ENCODE results near the gene ALOX12B. TPM values are rescaled to one million over a fixed set of nuclear protein-coding genes. Genes with fewer than 3 reads are reported as not detected.
"Not testable (repeated sequence)": the region's sequence is repeated elsewhere in the genome, so short reads cannot be mapped to it uniquely, and the experiment has no call there.

The ALOX12B gene
- total RNA-seq, 4 donors from 2014 or later: 131 to 246 (median 157) TPM

DNA sequence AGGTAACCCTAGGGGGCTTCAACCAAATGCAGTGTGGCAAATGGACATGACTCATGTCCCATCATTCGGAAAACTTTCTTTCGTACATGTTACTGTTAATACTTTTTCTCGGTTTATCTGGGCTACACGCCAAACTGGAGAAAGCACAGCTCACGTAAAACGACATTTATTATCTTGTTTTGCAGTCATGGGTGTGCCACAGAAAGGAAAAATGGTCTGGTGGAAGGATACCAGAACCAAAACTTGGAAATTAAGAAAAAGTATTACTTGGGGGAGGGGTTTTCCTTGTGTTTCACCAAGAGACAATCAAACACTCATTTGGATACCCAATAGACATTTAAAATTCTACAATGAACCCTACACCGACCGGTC lies 25.1 kb downstream of the ALOX12B start:
- 7 to 9% methylated on average over 8 of the region's 8 CpGs for WGBS, 2 donors
- TF ChIP-seq, protein P1, sequence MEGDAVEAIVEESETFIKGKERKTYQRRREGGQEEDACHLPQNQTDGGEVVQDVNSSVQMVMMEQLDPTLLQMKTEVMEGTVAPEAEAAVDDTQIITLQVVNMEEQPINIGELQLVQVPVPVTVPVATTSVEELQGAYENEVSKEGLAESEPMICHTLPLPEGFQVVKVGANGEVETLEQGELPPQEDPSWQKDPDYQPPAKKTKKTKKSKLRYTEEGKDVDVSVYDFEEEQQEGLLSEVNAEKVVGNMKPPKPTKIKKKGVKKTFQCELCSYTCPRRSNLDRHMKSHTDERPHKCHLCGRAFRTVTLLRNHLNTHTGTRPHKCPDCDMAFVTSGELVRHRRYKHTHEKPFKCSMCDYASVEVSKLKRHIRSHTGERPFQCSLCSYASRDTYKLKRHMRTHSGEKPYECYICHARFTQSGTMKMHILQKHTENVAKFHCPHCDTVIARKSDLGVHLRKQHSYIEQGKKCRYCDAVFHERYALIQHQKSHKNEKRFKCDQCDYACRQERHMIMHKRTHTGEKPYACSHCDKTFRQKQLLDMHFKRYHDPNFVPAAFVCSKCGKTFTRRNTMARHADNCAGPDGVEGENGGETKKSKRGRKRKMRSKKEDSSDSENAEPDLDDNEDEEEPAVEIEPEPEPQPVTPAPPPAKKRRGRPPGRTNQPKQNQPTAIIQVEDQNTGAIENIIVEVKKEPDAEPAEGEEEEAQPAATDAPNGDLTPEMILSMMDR (IDR thresholded peaks at IDR 0.05): no peak
- TF ChIP-seq POLR2A (IDR thresholded peaks at IDR 0.05): no peak
- no peak overlapping the region for H3K4me3 ChIP-seq (ENCODE audit: low read depth, poor library complexity, severe bottlenecking)
- no peak for DNase-seq (ENCODE audit: low spot score in 2 of 2)
- intact Hi-C loops (cut with DNase I; ENCODE audit: low total_unique reads): no loop called here

DNA sequence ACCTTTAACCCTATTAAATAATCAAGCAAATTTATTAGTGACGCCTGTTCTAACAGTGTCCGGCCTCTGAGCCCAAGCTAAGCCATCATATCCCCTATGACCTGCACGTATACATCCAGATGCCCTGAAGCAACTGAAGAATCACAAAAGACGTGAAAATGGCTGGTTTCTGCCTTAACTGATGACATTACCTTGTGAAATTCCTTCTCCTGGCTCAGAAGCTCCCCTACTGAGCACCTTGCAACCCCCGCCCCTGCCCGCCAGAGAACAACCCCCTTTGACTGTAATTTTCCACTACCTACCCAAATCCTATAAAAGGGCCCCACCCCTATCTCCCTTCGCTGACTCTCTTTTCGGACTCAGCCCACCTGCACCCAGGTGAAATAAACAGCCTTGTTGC lies 25.7 kb downstream of the ALOX12B start:
- intact Hi-C loops (cut with DNase I; ENCODE audit: low total_unique reads); DNase-seq (ENCODE audit: low spot score in 2 of 2); H3K4me3 ChIP-seq (ENCODE audit: low read depth, poor library complexity, severe bottlenecking): not testable (repeated sequence)
- WGBS, 2 donors: 44 to 61% methylated on average over 8 of the region's 8 CpGs

DNA sequence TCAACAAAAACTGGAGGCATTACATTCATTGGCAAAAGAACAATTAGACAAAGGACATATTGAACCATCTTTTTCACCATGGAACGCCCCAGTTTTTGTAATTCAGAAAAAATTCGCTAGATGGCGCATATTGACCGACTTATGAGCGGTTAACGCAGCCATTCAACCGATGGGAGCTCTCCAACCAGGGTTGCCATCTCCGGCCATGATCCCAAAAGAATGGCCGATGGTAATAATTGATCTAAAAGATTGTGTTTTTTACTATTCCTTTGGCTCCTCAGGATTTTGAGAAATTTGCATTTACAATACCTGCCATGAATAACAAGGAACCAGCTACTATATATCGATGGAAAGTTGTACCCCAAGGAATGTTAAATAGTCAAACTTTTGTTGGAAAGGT lies 27.2 kb downstream of the ALOX12B start:
- no peak overlapping the region for H3K4me3 ChIP-seq (ENCODE audit: low read depth, poor library complexity, severe bottlenecking)
- DNase-seq (ENCODE audit: low spot score in 2 of 2): peak in 1 of 2 donors; percentile 80
- 6 to 7% methylated on average over 10 of the region's 10 CpGs for WGBS, 2 donors
- no peak for TF ChIP-seq POLR2A (IDR thresholded peaks at IDR 0.05)
- TF ChIP-seq, protein P1 (IDR thresholded peaks at IDR 0.05): peak in 1 of 3 donors; percentile 28
- intact Hi-C loops (cut with DNase I; ENCODE audit: low total_unique reads): no loop called here

DNA sequence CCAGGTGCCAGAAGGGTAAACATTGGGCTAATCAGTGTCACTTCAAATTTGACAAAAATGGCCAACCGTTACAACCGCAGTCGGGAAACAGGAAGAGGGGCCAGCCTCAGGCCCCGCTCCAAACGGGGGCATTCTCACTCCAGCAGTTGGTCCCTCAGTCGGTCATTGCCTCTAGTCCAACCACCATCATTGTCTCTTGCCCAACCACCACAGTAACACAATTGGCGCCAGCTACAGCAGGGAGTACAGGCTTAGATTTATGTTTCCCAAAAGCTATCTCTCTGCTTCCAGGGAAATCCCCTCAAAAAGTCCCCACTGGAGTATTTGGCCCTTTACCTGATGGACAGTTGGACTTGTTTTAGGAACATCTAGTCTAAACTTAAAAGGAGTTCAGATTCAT lies 28.4 kb downstream of the ALOX12B start:
- intact Hi-C loops (cut with DNase I; ENCODE audit: low total_unique reads): no loop called here
- TF ChIP-seq, protein P1 (IDR thresholded peaks at IDR 0.05): no peak
- TF ChIP-seq POLR2A (IDR thresholded peaks at IDR 0.05): no peak
- DNase-seq (ENCODE audit: low spot score in 2 of 2): no peak
- H3K4me3 ChIP-seq (ENCODE audit: low read depth, poor library complexity, severe bottlenecking): no peak overlapping the region
- 21 to 36% methylated on average over 7 of the region's 7 CpGs for WGBS, 2 donors

DNA sequence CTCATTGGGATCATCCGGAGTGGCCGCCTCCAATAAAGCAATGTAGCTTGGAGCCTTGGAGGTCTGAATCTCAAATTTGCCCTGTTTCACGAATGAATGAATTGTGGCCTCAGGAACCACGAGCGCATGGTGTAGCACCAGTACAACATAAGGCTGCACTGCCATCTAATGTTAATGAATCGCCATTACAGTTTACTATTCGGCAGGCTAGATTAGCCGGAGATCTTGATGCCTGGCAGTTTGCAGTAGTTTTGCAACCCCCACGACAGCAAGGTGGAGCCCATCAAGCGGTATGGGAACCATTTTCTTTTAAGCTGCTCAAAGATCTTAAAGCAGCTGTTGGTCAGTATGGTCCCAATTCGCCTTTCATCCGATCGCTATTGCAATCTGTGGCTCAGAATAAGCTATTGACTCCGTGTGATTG lies 29.8 kb downstream of the ALOX12B start:
- intact Hi-C loops (cut with DNase I; ENCODE audit: low total_unique reads): no loop called here
- WGBS, 2 donors: 6 to 8% methylated on average over 14 of the region's 14 CpGs
- peak in 1 of 2 donors; percentile 54 for DNase-seq (ENCODE audit: low spot score in 2 of 2)
- H3K4me3 ChIP-seq (ENCODE audit: low read depth, poor library complexity, severe bottlenecking): no peak overlapping the region
- TF ChIP-seq POLR2A (IDR thresholded peaks at IDR 0.05): no peak
- TF ChIP-seq, protein P1 (IDR thresholded peaks at IDR 0.05): peak in 1 of 3 donors; percentile 53

GRCh38 chr17:8056976-8057625 lies 30.4 kb downstream of the ALOX12B start:
- intact Hi-C loops (cut with DNase I; ENCODE audit: low total_unique reads): no loop called here
- peak in 1 of 2 donors; percentile 40 for DNase-seq (ENCODE audit: low spot score in 2 of 2)
- TF ChIP-seq POLR2A (IDR thresholded peaks at IDR 0.05): no peak
- TF ChIP-seq, protein P1 (IDR thresholded peaks at IDR 0.05): no peak
- no peak overlapping the region for H3K4me3 ChIP-seq (ENCODE audit: low read depth, poor library complexity, severe bottlenecking)
- WGBS, 2 donors: 76 to 78% methylated on average over 17 of the region's 17 CpGs

All from lower leg skin (tissue), 4 donors.